A172 (cell line): ENCODE data around the gene SEMA5A. TPM values are rescaled to one million over a fixed set of nuclear protein-coding genes. Genes with fewer than 3 reads are reported as not detected.

Source experiments
- DNase-seq: peaks from one replicate; pipeline ENCODE4 v3.0.0-alpha.2; 2015; ENCODE audit warnings: low spot score
- total RNA-seq: library from RNA; depleted of rRNA; stranded (reverse); fragments of >200 nt; shearing (Covaris generic); gene quantifications from 2 replicates; pipeline ENCODE4 v1.2.3, GENCODE V29; 2014

SEMA5A gene
- total RNA-seq, 1 experiment from 2014 or later, result 9.3 TPM

DNA sequence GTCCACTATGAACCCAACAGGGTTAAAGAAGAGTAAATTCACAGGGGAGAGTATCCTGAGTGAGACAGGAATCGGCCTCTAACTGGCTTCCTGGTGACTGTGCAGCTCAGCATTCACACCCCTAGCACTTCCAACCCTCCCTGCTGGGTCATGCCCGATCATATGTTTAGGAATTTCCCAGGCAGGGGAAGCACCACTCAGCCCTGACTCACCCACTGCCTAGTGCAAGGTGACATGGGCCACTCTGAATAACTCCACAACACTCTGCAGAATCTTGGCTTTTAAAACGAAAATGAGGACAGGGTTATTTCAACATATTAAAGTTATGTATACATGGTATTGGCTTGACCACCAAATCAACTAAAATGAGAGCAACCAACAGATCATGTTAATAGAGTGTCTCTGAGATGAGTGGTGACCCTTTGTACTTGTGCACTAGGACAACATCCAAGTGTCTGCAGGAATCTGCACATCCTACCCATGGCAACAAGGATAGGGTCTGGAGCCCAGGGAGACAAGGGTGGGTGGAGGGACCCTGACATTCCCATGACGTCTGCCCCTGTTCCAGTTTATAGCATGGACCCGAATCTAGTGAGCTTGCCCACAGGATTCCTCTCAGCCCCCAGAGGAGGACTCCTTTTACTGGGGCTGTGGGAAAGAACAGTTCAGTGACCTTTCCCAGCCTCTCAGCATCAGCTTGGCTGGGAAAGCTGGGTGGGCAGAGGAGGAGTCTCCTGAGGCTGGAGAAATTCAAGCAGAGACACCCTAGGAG lies 485.8 kb downstream of the SEMA5A start:
- DNase-seq, result peak; percentile 97

DNA sequence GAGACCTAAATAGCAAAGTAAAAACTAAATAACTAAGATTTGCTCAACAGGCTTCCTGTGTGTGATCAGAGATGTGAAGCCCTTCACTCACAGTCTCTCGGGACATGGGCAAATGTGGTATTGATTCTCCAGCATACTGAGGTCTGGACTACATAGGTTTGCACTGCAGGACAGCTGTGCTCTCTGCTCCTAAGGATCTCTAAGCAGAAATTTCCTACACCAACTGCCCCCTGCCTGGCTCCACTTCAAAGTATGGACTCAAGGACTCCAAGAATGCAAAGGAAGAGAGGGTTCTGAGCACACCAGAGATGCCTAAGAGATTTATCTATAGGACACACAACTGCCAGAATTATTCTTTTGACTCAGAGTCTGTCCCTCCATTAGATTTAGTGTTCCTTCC lies 487.2 kb downstream of the SEMA5A start:
- DNase-seq, result no peak

- no peak for DNase-seq
These were observed 487.7 kb downstream of the SEMA5A start for GRCh38 chr5:9058161-9058560.

DNA sequence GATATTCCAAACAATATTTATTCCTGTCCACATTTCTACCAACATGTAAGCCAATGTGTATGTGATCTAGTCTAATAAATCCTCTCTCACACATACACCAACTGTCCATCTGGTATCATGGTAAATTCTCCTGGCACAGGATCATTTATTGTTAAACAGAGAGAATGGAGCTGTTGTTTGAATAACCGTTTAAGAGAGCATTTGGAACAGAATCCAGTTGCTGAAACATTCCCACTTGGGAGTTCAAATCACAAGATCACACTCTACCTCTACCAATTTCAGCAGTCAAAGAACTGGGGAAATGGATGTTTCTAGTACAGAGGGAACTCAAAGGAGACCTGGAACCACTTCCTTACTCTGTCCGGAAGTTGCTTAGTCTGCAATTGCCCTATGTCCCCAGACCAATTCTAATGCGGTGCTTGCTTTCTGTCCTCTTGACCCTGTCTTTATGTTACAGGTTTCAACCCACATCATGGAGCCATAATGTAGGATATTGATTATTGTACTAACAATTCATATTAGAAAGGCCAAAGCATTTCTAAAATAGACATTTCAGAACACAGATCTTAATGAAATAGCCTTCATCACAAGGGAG lies 488.4 kb downstream of the SEMA5A start:
- no peak for DNase-seq

GRCh38 chr5:9056046-9056445 lies 489.8 kb downstream of the SEMA5A start:
- DNase-seq, result peak; percentile 20

GRCh38 chr5:9054821-9055589 lies 490.9 kb downstream of the SEMA5A start:
- no peak for DNase-seq

GRCh38 chr5:9054322-9054721 lies 491.6 kb downstream of the SEMA5A start:
- no peak for DNase-seq

DNA sequence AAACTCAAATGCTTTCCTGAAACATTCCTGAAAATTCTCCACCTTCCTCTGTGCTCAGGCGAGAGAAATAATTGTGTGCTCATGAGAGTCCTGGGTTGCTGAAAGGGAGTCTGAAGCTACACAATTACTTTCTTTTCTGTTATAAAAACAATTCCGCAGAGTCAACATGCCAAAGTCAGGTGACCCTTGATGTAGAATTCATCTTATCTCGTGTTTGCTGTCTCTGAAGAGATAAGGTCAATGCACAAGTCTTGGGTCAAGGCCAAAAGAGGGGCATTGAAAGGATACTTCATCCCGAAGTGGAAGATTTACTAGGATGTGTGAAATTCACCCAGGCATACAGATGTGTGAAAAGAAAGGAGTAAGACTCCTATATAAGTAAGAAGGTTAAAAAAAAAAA lies 493.5 kb downstream of the SEMA5A start:
- no peak for DNase-seq

DNA sequence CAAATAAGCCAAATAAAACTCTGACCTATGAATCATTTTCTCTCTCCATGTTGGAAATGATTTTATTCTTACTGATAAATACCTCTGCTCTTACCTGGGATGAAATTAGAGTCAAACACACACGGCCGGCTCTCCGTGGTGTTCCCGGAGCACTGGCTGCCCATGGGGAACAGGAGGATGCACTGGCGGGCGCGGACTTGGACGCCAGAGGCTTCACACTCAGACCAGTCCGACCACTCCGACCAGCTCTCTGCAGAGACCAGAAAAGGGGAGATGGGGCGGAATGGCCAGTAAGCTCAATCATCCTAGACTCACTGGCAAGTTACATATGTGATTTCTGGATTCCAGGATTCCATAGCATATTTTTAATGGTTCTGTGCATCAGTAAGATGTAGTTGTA lies 494.1 kb downstream of the SEMA5A start:
- no peak for DNase-seq

GRCh38 chr5:9047932-9048331 lies 497.9 kb downstream of the SEMA5A start:
- no peak for DNase-seq

- peak; percentile 98 for DNase-seq
These were observed 499.0 kb downstream of the SEMA5A start for GRCh38 chr5:9046756-9047481.

DNA sequence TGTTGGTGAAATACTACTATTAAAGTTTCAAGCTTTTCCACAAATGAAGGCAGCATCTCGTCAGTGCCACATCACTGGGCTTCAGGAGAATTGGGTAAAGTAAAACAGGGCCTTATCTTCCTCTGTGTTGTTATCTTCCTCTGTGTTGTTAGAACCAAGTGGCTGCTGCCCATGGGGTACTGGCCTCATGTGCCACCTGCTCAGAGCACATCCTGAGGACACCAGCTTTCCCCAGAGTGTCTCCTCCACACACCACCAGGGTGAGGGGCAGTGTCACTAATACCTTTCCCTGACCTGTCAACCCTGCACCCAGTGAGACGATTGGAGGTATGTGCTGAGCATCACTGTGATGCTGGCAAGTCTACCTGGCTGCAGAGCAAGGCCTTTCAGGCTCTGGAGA lies 499.9 kb downstream of the SEMA5A start:
- DNase-seq, result no peak

GRCh38 chr5:9042241-9042640 lies 503.6 kb downstream of the SEMA5A start:
- DNase-seq, result no peak

- no peak for DNase-seq
These were observed 505.4 kb downstream of the SEMA5A start for GRCh38 chr5:9040475-9040874.

- no peak for DNase-seq
These were observed 508.8 kb downstream of the SEMA5A start for GRCh38 chr5:9037048-9037447.

DNA sequence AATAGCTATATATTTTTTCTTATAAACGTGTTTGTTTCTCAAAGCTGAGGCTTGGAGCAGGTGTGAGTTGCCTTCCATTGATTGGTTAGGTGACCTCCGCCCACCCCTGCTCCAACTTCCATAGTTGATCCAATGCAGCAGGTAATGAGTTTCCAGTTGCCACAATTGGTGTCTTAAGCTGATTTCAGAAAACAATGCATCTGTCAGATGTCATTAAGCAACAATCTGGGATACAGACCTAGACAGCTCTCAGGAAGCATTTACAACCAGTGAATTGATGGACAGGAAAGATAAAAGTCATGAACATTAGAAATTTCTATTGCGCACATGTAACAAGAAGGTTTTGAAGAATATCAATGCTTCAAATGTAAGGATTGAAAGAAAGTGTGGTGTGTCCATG lies 510.5 kb downstream of the SEMA5A start:
- no peak for DNase-seq

- peak; percentile 87 for DNase-seq
These were observed 511.2 kb downstream of the SEMA5A start for GRCh38 chr5:9034649-9035048.

- DNase-seq, result no peak
These were observed 512.4 kb downstream of the SEMA5A start for GRCh38 chr5:9033524-9033923.

DNA sequence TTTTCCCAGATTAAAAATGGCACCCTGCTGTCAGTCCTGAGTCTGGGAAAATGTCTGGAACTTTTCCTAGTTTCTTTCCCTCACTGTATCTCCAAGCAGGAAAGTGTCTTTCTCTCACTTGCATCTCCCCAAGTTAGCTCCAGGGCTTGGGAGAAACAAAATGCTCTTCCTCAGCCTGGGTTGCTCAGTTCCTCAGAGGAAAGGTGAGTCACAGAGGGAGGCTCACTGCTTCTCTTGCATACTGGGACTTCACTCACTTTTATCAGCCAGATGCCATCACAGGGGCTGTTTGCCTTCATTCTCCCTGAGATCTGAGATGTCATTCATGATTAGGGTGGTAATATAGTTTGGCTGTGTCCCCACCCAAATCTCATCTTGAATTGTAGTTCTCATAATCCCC lies 519.9 kb downstream of the SEMA5A start:
- no peak for DNase-seq

- no peak for DNase-seq
These were observed 524.9 kb downstream of the SEMA5A start for GRCh38 chr5:9020996-9021395.

DNA sequence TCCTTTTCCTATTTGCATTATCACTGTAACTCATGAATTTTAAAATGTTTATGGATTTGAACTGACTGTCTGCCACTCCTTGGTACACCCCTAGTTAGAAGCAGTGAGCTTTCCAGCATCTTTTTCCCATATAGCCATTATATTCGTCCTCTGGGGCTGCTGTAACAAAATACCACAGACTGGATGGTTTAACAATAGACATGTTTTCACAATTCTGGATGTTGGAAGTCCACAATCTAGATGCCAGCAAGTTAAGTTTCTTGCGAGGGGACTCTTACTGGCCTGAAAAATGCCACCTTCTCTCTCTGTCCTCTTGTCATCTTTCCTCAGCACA lies 530.0 kb downstream of the SEMA5A start:
- no peak for DNase-seq

- DNase-seq, result peak; percentile 40
These were observed 530.5 kb downstream of the SEMA5A start for GRCh38 chr5:9015260-9015936.
